Cerebellar cortex (tissue), 1 donor: Measurements from ENCODE around the gene DNAJC30.
"Not testable (repeated sequence)": the region's sequence is repeated elsewhere in the genome, so short reads cannot be mapped to it uniquely, and the experiment has no call there.

Experiments
- DNase-seq: peaks from one replicate; pipeline ENCODE4 v3.0.0-alpha.2; 2015; ENCODE audit warnings: low spot score

The DNAJC30 gene

DNA sequence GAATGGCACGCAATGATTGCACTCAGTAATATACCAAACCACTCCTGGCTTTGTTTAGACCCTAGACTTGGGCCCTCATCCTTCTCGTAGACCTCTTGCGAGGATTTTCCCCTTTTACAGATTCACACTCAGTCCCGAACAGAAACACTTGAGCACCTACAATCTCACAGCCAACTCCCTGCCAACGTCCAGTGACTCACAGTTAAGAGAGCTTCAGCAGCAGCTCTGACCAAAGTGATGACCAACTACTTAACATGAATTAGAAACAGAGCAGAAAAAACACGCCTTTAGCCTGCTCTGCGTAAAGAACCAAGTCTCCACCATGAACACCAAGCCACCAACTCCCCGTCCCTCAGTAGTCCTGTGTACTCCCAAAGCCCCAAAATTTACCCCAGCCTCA is 2.2 kb downstream of the DNAJC30 start:
- DNase-seq: no peak

DNA sequence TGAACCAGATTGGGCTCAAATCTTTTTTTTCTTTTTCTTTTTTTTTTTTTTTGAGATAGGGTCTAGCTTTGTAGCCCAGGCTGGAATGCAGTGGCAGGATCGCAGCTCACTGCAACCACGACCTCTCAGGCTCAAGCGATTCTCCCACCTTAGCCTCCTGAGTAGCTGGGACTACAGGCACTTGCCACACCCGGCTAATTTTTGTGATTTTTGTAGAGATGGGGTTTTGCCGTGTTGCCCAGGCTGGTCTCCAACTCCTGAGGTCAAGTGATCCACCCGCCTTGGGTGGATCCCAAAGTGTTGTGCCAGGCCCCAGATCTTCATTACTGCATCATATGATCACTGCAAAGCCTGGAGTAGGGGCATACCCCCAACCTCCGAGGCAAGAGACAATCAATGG is 2.8 kb downstream of the DNAJC30 start:
- DNase-seq: no peak

DNA sequence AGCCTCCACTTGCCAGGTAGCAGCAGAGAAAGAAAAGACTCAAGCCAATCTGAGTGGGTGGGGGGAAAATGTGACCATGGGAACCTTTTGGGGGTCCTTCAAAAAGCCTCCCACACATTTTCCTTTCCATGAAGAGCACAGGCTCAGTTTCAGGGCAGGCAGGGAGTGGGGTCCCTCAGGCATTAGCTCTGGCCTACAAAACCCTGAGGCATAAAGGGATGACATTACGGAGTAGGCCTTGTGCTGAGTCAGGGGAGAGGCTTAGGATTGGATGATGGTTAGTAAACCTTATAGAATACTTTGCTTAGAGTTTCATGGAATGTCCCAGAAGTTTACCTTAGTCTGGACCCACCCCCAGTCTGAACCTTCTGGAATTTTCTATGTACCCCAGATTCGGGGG is 3.5 kb downstream of the DNAJC30 start:
- no peak for DNase-seq

DNA sequence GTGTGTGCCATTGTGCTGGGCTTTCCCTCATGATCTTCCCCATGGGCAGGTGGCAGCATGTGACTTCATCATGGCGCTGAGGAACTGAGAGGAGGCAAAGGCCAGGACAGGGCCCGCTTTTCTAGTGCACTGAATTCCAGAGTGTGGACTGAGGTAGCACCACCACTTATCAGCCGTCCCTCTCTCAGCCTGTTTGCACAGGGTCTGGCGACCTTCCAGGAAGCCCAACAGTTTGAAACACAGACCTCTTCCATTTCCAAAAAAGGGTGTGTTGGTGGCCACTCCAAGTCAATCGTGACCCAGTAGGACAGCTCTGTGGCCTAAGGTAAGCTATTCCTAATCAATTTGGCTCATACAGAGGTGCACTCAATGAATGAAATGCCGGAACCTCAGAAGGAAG is 4.4 kb downstream of the DNAJC30 start:
- DNase-seq: no peak

DNA sequence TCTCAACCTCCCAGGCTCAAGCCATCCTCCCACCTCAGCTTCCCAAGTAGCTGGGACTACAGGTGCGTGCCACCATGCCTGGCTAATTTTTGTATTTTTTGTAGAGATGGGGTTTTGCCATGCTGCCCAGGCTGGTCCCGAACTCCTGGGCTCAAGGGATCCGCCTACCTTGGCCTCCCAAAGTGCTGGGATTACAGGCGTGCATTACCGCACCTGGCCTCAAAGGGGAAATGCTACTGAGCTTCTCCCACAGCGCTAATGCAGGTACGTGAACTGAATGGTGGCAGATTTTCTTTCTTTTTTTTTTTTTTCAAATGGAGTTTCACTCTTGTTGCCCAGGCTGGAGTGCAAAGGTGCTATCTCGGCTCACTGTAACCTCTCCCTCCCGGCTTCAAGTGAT is 7.2 kb downstream of the DNAJC30 start:
- DNase-seq: not testable (repeated sequence)

DNA sequence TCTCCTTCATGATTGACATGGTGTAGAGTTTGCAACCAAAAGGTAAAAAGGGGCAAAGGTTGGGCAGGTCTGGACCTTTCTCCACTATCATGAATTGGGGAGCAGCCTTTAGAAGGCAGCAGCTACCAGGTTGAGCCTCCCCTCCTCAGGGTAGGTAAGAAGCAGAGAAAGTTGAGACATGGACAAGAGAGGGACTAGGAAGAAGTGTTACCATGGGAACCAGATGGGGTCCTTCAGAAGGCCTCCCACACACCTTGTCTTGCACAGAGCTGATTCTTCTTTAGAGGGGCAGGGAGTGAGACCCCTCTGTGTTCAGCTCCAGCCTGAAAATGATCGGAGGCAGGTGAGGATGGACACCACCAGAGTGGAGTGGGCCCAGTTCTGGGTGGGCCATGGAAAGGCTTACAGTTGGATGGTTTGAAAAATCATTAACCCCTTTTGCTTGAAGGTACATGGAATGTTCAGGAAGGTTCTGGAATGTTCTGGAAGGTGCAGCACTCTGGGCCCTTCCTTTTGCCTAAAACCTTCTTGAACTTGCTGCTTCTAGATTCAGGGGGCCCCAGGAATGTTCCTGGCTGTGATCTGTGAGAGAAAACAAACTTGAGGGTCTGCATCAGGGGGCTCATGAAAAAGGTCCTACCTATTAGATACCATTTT is 8.7 kb downstream of the DNAJC30 start:
- no peak for DNase-seq

DNA sequence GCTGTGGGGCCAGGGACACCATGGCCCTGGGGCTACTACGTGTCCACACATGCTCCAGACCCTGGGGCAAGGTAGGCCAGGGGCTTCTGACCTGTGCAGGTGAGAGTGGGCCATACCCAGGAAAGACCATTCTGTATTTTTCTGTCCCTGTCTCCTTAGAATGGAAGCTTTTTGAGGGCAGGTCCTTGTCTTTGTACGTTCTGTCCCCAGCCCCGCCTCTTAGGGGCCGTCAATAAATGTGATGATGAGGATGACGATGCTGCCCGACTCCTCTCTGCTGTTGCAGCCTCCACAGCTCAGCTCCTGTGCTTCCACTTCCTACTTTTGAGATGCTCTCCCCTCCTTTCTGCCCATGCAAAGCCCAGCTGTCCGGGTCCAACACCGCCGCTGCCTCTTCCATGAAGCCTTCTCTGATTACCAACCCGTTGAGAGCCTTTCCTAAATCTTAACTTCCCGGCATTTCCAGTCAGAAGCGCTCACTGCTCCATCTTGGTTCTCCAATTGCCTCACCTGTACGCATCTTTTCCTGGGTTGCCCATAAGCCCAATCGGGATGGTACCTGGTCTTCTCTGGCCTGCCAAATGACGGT is 11.3 kb downstream of the DNAJC30 start:
- no peak for DNase-seq

DNA sequence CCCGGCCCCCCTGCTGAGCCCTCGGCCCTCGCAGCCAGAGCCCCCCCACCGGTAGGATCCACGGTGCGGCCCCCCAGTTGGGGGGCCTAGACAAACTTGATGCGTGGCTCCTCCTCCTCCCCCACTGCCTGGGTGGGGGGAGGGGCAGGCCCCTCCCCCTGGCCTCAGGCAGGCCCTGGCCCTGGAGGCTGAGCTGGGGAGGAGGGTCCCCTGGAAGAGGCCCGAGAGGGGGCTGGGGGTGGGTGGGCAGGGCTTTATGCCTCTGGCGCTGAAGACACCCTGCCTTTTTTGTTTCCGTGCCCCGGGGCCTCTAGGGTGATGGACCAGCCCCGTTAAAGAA is 12.0 kb downstream of the DNAJC30 start:
- DNase-seq: no peak

DNA sequence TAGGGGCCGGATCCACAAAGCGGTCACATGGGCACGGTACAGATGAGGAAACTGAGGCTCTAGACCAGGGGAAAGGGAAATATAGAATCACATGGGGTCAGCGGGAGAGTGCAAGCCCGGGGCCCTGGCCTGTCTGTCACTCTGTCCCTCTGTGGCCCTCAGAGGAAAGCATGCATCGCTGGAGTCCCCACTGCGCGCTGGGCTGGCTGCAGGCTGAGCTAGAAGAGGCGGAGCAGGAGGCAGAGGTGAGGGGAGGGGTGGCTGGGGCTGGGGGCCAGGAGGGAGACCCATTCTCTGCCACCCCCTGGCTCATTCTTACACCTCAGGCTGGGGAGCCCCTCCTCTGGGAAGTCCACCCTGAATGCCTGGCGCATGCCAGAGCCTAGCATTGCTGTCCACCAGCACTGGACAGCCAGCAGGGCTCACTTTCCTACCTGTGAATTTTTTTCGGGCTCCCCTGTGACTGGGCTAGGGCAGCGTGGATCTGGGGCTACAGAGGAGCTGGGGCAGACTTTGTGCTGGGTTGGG is 13.3 kb downstream of the DNAJC30 start:
- DNase-seq: no peak

DNA sequence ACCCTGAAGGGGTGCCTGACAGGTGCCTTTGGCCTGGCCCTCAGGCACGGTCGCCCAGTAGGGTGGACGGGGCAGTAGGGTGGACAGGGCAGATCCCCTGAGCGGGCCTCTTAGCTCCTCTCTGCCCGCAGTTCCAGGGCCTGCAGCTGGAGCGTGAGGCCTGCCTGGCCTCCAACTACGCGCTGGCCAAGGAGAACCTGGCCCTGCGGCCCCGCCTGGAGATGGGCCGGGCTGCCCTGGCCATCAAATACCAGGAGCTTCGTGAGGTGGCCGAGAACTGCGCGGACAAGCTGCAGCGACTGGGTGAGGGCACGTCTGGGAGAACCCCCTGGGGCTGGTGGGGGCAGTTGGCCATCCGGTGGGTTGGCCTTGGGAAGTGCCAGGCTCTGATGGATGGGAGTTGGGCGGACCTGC is 14.0 kb downstream of the DNAJC30 start:
- DNase-seq: no peak

DNA sequence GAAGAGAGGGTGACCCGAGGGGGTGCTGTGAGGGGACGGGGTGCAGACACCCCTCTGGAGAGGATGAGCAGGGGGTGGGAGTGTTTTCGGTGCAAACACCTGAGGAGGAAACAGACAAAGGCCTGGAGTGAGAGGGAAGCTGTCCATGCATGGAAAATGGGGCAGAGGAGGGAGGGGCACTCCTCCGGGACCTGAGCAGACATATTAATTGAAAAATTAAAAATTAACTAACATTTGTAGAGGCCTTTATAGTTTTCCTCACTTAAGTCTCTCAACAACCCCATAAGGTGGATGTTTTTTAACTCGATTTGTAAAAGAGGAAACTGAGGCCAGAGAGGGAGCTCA is 14.4 kb downstream of the DNAJC30 start:
- DNase-seq: no peak

DNA sequence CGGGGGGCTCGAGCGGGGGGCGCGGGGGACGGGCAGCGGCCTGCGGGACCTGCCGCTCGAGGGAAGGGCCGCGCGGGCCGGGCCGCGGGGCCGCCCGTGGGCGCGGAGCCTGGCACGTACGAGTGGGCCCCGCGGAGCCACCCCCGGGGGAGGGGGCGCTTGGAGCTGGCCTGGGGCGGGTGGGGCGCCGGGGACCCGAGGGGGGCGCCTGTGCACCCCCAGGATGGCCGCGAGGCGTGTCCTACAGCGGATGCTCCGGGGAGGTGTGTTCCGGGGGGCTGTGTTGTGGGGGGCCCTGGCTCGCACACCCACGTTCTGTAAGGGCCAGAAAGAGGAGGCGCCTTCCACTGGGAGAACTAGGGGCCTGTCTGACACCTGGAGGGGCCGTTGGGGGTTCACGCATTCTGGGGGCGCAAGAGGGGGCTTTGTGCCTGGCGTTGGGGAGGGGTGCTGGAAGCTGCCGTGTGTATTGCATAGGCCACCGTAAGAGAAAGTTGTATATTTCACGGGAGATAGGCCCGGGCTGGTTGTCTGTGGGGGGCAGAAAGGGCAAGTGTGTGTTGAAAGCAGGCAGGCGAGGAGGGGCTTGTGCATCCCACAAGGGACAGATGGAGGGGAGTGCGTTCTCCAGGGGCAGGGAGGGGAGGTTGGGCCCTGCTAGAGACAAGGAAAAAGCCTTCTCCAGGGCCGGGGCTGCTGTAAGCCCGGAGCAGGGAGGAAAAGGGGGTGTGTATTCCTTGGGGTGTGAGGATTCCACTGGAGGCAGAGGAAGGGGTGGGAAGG is 15.0 kb downstream of the DNAJC30 start:
- DNase-seq: peak; percentile 38

DNA sequence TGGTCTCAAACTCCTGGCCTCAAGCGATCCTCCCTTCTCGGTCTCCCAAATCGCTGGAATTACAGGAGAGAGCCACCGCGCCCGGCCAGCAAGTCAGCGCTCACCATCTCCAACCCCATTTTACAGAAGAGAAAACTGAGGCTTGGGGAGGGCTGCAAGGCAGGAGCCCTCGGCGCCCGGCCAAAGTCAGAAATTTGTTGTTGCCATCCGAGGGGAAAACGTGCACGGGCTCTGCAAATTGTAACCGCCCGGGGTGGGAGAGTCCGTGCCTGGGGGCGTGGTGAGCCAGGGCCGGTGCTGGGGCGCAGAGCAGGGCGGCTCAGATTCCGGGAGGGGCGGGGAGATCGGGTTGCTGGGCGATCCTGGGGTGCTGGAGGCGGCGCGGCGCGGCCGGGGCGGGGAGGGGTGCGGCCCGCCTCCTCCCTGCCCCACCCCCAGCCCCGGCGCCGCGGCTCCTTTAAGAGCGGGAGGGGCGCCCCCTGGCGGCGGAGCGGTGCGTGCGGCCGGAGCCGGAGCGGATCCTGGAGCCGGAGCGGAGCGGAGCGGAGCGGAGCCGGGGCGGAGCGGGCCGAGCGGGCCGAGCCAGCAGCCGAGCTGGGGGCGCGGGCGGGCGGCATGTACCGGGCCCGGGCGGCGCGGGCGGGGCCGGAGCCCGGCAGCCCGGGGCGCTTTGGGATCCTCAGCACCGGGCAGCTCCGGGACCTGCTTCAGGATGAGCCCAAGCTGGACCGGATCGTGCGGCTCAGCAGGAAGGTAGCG is 15.7 kb downstream of the DNAJC30 start, which contains the start of gene VPS37D:
Gene VPS37D (plus strand): TSS at position 488 of the 759 bp plus-strand sequence. CDS start 128 bp downstream, at position 616.
- peak; percentile 81 for DNase-seq

DNA sequence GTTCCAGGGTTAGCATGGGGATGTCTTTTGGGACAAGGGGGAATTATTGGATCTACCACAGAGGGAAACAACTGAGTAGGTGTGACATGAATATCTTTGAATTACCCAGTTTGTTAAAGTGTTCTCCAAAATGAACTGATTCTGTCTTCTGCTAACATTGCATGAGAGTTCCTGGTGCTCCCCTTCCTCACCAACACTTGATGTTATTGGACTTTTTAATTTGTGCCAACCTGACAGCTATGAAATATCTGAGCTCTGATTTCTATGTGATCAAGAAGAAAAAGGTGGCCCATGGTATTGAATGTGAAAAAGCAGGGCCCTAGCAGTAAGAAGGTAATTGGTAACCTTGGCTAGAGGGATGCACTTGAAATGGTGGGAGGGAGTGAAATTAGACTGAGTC is 20.2 kb downstream of the DNAJC30 start:
- DNase-seq: no peak

DNA sequence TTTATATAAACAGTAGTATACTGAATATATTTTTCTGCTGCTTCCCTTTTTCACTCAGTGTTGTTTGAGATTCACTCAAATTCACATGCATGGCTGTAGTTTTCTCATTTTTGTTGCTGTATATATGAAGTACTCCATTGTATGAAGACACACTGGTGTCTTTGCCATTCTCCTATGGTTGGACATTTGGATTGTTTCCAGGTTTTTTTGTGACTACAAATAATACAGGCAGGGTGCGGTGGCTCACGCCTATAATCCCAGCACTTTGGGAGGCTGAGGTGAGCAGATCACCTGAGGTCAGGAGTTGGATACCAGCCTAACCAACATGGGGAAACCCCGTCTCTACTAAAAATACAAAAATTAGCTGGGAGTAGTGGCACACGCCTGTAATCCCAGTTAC is 22.7 kb downstream of the DNAJC30 start:
- not testable (repeated sequence) for DNase-seq

DNA sequence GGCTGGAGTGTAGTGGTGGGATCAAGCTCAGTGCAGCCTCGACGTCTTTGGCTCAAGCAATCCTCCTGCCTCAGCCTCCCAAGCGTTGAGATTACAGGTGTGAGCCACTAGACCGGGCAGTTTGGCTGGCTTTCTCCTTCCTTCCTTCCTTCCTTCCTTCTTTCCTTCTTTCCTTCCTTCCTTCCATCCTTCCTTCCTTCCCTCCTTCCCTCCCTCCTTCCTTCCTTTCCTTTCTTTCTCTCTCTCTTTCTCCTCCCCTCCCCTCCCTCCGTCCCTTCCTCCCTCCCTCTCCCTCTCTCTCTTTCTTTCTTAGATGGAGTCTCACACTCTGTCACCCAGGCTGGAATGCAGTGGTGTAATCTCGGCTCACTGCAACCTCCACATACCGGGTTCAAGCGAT is 23.3 kb downstream of the DNAJC30 start:
- DNase-seq: no peak

DNA sequence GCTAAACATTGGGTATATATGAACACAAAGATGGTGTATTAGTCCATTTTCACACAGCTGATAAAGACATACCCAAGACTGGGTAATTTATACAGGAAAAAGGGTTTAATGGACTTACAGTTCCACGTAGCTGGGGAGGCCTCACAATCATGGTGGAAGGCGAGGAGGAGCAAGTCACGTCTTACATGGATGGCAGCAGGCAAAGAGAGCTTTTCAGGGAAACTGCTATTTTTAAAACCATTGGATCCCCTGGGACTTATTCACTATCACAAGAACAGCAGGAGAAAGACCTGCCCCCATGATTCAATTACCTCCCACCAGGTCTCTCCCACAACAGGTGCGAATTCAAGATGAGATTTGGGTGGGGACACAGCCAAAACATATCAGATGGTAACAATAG is 27.9 kb downstream of the DNAJC30 start:
- not testable (repeated sequence) for DNase-seq

DNA sequence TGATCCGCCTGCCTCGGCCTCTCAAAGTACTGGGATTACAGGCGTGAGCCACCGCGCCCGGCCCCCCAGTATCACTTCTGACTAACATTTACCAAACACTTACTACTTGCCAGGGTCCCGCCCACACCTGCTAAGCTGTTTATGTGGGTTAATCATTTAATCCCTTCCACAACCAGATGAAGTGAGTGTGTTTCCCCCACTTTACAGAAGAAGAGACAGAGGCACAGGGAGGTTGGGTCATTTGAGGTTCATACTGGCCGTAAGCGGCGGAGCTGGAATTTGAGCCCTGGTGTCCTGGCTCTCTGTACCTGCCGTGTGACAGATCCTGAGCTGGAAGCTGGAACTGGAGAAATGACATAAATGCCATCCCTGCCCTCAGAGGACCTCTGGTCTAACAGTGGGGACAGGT is 30.7 kb downstream of the DNAJC30 start:
- no peak for DNase-seq

DNA sequence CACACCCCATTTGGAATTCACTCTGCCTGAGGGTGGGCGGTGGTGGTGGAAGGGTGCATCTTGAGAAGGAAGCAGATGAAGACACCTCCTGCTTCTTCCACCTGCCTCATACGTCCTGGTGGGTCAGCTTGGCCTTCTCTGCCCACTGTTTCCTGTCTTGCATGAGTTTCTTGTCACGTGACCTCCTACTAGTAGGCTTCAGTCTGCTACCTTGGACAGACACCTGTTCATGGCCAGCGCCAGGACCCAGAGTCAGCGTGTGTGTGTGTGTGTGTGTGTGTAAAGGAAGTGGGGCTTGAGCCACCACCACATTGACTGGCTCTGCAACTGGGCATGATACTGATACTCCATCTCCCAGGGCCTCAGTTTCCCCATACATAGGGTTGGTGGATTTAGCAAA is 32.7 kb downstream of the DNAJC30 start:
- DNase-seq: no peak

DNA sequence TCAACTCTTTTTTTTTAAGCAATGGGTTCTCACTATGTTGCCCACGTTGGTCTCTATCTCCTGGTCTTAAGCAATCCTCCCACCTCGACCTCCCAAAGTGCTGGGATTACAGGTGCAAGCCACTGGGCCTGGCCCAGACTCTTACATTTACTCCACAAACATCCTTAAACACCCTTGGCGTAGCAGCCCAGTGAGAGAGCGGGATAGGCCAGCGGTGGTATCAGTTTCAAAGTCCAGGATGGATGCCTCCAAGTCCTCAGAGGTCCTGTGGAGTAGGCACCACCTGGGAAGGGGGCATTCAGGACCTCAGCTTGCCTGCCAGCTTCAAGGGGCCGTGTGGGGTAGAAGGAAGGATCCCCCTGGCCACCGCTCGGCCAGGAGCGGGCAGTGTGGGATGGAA is 33.7 kb downstream of the DNAJC30 start:
- no peak for DNase-seq

DNA sequence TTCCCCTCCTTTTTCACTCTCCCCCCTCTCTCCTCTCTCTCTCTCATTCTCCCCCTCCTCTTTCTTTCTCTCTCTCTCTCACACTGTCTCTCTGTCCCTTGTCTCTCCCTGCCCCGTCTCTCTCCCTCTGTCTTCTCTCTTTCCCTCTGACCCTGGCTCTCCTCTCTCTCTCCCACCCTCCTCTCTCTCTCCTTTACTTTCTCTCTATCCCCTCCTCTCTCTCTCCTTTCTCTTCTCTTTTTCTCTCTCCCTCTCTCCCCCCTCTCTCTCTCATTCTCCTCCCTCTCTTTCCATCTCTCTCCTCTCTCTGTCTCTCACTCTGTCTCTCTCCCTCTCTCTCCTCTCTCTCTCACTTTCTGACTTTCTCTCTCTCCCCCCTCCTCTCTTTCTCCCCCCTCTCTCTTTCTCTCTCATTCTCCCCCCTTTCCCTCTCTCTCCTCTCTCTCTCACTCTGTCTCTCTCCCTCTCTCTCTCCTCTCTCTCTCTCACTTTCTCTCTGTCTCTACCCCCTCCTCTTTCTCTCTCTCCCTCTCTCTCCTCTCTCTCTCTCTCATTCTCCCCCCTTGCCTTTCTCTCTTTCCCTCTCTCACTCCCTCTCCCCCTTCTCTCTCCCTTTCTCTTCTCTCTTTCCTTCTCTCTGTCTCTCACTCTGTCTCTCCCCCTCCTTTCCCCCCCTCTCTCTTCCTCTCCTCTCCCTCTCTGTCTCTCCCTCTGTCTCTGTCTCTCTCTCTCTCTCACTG is 34.5 kb downstream of the DNAJC30 start:
- DNase-seq: no peak
